Stimulated activated CD4-positive, alpha-beta T cell treated with anti-CD3 and anti-CD28 coated beads, TNF-alpha, amount 100 ng/mL, for 1 hour (primary cell): Measurements from ENCODE around the gene NXT1.
"Not testable (repeated sequence)": the region's sequence is repeated elsewhere in the genome, so short reads cannot be mapped to it uniquely, and the experiment has no call there.

Source experiments
- DNase-seq, 3 donors: peaks; one replicate each; pipeline ENCODE4 v3.0.0-alpha.2; 2020; ENCODE audit warnings: low read depth in 3 of 3, low spot score in 1 of 3

The NXT1 gene

DNA sequence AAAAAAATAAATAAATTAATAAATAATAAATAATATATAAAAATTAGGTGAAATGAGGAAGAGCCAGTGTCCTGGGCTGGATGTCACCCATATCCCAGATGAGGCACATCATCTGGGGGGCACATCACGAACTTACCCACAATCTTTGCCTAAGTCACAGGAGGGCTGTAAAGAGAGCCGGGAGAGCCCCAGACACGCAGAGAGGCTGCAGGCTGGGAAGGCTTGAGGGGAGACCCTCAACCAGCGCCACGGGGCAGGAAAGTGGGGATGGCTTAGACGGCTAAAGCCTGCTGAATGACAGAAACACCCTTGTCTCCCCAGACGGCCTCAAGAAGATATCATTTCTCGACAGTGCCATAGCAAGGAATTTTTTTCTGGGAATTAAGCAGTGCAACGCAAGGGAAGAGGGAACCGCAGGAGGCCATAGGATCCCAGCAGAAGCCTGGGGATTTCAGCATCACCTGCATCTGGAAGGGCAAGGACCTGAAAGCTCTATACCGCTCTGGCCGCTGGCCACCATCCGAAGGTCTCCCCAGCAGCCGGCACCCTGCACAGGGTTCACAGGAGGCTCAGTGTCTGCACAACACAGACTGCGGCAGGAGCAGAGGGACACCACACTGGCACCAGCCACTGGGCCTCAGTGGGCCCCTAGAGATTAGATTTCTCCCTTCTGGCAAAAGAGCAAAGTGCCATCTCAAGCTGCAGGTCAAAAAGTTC lies 22.8 kb upstream of the NXT1 start:
- no peak for DNase-seq

DNA sequence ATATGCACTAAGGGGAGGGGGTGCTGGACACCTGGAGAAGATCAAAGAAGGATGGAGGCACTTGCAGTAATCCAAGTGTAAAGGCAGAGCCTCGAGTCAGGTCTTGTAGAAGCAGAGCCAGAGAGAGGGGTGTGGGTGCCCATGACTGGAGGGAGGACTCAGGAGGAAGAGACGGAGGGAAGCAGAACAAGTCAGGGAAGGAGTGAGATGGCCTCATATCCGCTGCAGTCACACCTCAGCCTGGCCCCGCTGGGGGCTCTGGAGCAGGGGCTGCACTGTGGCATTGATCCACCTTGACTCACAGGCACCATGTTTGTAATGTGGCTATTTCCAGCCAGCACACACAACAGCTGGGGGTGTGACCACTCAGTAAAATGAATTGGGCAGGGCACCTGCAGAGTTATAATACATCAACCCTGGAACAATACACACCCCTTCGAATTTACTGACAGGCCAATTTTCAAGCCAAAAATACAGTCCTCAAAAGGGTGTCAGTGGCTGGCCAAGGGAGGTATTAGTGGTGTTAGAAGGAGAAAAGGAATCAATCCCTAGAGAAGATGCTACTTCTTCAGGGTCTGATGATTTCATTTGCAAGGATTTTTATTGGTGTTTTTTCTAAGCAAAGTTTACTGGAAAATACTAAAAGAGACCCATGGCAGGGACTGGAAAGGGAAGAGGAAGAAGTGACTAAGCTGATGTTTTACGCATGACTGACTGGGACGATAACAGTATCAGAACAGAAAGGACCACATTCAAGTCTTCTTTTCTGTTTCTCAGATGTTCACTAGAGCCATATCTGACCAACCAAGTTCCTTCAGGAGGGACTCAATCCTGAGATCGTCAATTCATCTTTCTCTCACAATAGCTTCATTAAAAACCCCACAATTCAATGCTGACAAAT lies 18.9 kb upstream of the NXT1 start:
- DNase-seq, result no peak

DNA sequence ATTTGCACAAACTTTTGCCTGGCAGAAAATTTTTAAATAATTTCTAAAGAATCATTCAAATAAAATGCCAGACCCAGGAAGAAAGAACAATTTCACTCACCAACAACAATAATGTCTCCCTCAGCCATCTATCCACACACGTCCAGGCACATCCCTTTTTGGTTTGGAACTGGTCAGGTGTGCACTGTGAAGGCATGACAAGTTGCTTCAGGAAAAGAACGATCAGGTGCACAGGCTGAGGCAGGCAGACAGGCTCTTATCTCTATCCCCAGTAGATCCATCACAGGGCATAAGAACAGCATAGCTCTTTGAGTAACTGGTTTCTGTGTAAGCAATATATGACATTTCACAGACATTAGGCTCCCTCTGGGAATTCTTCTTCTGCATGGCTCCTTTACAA lies 18.1 kb upstream of the NXT1 start:
- no peak for DNase-seq

DNA sequence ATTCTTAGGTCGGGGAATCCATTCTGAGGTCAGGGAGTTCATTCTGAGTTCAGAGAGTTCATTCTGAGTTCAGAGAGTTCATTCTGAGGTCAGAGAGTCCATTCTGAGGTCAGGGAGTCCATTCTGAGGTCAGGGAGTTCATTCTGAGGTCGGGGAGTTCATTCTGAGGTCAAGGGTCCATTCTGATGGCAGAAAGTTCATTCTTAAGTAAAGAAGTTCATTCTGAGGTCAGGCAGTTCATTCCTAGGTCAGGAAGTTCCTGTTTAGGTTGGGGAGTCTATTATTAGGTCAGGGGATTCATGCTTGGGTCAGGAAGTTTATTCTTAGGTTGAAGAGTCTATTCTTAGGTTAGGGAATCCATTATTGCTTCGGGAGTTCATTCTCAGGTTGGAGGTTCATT lies 16.5 kb upstream of the NXT1 start:
- no peak for DNase-seq

DNA sequence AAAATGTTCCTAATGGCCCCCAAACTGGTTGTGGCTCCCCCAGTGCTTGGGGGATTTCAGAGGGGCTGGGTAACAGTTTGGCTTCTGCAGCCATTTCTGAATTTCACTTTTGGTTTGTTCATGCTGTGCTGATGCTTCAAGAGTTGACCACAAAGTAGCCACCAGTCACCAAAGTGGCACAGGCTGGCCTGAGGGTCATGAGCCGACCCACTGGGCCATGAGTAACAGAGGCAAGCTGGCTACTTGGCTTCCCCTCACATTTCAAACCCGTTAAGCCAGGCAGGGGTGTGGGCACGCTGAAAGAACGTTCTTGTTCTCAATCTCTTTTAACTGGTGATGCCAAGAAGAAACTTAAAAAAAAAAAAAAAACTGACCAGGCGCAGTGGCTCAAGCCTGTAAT lies 15.1 kb upstream of the NXT1 start:
- no peak for DNase-seq

DNA sequence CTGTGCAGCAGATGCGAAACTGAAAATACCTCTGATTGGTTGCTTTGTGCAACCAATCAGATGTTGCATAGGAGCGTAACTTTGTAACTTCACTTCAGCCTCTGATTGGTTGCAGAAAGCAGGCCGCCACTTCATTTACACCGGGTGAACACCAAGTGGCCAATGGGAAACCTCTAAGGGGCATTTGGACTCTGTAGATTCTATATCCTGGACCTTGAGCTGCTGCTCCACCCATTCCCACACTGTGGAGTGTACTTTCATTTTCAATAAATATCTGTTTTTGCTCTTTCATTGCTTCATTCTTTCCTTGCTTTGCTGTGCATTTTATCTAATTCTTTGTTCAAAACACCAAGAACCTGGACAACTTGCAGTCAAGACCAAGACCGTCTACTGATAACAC lies 14.1 kb upstream of the NXT1 start:
- no peak for DNase-seq

DNA sequence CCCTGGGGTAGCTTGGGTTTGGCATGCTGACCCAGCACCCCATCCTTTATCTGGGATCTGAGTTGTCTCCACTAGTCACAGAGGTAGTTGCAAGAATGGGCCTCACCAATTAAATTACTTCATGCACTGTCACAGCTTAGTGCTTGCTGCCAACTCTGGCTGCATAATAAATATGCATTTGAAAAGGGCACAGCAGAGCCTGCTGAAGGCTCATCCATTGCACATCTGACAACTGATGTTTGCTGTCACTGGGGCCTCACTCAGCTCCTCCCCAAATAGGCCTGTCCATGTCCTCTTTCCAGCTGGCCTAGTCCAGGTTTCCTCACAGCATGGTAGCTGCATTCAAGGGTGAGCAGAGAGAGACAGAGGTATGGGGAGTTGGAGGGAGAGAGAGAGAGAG lies 13.3 kb upstream of the NXT1 start:
- DNase-seq, result no peak

DNA sequence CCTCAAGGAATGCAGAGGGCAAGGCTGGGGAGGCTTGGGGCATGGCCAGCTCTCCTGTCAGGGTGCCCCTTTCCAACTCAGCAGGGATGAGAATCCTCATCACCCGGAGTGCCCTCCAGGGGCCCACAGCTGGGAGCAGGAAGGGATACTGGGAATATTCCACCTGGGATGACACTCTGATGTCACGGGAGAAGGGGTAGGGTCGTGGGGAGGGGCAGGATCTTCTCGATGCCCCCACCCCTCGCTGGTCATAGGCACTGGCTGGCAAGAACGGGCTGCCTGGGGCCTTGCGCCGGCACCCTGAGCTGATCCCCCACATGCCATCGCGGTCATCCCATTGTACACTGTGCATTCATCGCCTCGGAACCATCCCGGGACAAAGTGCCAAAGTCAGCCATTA lies 10.6 kb upstream of the NXT1 start:
- no peak for DNase-seq

DNA sequence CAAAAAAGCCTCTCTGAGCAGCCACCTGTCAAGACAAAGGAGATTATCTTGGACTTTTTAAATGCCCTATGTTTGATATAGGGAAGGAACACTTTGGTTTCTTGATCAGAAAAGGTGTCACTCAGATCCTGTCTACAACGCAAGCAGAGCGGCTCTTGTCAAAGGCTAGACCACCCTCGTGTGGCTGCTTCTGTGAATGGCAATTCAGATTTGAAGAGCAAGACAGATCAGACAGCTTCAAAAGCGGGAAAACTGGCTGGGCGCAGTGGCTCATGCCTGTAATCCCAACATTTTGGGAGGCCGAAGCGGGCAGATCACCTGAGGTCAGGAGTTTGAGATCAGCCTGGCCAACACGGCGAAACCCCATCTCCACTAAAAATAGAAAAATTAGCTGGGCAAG lies 10.1 kb upstream of the NXT1 start:
- DNase-seq, result no peak

DNA sequence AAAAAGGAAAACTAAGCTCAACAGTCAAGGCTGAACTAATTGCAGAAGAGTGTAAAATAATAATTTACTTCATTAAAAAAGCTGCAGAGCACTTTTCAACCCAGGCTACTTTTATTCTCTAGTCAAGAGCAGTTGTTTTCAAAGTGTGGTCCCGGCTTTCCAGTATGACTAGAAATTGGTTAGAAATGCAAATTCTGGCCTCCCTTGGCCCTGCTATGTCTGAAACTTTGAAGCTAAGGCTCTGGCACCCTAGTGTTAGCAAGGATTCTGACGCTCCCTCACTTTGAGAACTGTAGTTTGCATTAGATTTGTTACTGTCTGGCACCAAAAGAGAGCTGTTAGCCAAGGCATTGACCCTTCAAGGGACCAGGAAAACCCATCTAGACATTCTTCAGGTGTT lies 9.5 kb upstream of the NXT1 start:
- DNase-seq, result no peak

DNA sequence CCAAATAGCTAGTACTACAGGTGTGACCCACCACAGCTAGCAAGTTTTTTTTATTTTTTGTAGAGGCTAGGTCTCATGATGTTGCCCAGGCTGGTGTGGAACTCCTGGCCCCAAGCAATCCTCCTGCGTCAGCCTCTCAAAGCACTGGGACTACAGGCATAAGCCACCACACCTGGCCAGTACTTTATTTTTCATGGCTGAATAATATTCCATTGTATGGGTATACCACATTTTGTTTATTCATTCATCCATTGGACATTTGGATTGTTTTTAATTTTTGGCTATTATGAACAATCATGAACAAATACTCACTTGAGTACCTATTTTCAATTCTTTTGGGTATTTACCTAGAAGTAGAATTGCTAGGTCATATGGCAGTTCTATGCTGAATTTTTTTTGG lies 7.0 kb upstream of the NXT1 start:
- no peak for DNase-seq

DNA sequence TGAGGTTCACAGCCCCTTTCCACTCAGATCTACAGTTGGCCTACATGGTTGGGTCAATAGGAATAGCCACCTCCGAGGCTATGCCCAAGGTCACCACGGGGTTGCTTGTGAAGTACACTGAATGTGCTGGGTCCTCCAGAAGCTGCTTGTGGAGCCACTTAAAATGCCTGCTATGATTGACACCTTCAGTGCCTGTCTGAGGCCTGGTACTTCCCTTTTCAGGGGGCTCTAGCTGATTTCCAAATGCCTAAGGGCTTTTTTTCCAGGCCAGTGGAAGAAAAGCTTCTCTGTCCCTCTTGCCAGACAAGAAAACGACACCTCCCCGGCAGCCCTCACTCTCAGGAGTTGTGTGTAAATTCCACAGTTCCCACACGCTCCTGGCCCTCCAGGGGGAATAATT lies 6.3 kb upstream of the NXT1 start:
- no peak for DNase-seq

DNA sequence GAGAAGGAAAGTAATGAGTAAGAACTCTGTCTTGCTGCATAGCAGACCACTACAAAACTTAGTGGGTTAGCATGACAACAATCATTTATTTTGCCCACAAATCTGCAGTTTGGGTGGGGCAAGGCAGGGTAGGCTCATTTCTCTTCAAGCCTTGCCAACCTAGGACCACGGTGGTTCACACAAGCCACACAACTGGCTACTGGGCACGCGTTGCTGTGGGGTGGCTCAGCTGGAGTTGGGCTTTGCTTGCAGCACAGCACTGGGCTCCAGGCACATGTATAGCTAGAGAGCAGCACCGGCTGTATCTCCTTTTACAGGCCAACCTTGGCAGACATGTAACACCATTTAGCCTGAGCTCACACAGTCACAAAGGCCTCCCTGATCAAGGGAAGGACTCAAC lies 4.6 kb upstream of the NXT1 start:
- DNase-seq, result no peak

DNA sequence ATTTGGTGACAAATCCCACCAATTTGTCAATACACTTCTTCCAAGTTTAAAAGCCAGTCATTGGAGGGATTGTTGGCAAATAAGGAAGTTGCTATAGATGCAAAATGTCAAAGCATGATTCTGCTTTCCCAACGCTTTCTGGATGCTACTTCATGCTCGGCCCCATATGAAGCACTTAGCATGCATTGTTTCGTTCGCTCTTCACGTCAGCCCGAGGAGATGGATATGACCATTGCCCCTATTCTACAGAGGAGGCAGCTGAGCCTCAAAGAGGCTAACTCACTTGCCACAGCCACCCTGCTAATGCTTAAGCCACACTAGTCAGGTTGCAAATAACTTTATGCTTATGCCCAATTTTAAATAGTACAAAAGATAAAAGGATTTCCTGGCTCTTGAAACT lies 2.8 kb upstream of the NXT1 start:
- DNase-seq, result no peak

DNA sequence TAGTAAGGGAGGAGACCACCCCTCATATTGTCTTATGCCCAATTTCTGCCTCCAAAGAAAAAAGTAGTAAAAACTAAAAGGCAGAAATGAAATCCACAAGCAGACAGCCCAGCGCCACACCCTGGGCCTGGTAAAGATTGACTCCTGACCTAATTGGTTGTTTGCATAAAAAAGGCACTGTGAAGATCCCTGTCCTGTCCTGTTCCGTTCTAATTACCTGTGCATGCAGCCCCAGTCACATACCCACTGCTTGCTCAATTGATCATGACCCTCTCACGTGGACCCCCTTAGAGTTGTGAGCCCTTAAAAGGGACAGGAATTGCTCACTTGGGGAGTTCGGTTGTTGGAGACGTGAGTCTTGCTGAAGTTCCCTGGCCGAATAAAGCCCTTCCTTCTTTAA lies 2.1 kb upstream of the NXT1 start:
- not testable (repeated sequence) for DNase-seq

DNA sequence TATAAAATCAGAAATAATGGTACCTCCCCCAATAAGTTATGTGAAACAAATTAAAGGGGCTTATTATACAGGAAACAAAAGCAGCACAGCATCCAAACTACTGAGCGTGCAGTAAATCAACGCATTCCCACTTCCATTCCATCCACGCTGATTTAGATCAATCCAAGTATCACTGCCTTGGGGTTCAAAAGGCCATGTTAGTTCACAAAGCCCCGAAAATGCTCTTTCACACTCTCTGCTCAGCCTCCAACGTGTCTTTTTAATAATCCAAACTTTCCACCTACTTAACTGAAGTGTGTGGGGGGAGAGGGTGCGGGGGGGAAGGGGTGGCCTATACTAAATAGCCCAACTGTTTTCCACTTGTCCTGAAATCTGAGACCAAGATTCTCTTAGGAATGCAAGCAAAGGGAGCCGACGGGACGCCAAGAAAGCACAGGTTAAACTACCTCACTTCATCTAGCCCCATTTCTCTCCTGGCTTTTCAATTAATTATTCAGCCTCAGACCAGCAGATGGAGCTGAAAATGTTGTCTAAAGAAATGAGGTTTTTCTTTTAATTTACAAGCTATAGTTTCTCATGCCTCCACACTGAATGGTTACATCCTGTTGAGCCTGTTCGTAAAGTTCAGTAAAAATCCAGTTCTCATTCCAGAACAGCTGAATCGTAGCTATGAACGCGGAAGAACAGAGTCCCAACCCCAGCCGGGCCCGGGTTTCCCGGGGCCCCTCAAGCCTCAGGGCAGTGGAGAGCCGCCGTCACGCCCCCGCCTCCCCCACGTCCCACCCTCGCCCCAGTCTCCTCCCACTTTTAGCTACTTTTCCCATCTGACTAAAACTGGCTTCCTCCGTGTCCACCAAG lies 1.0 kb upstream of the NXT1 start:
- DNase-seq, result peak; percentile 37 to 61 (median 58)

DNA sequence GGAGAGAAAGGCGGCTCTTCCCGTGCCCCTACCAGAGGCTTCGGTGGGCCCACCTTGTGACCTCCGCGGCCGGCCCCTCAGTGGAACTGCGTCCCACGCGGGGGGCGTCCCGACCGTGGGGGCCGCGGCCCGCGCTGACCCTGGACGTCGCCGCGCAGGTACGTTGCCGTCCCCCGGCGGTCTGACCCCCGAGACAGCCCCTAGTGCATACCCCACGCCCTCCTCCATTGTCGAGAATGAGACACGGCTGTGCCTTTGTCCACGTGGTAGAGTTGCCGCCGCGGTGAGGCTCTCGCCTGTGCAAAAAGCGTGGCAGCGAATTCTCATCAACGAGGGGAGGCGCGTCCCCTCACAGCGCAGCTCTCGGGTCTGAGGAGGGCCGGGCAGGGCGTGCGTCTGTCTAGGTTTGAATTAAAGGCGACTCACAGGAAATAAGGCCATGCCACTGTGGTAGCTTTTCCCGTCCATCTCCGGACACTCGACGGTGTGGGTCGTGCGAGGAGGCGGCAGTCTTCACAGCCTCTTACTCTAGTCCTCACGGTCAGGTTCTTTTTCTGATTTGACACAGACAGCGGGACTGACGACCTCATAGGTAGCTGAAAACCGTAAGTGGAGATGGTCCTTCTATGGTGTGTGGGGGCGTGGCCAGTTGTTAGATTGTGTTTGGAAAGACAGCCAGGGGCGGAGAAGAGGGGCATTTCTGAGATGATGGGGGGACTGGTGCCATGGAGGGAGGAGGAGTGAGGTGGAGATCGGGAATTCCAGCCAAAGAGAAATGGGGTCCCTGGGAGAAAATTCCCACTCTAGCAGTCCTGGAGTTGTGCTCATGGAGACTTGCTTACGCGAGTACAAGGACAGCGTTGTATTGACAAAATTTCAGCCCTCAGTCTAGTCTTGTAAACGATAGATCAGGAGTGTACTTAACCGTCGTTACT lies 580 bp downstream of the NXT1 start:
- peak; percentile 4 to 39 (median 19) for DNase-seq

DNA sequence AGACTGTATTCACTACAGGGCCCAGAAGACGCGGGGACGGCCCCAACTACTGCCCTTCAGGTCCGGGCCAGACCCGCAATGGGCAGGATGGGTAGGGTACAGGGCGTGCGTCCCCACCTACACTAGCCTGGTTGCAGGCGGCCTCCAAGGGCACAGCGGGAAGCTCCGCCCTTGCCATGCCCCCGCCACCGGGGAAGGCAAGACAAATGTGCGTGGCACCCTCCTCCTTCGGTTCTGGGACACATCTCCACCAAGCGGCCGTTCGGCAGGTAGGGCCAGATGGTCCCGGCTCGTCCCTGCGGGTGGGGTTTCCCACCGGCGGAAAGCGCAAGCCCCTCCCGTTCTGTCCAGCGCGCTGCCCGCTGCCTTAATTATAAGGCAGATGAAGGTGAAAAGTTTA lies 5.6 kb downstream of the NXT1 start:
- no peak for DNase-seq

DNA sequence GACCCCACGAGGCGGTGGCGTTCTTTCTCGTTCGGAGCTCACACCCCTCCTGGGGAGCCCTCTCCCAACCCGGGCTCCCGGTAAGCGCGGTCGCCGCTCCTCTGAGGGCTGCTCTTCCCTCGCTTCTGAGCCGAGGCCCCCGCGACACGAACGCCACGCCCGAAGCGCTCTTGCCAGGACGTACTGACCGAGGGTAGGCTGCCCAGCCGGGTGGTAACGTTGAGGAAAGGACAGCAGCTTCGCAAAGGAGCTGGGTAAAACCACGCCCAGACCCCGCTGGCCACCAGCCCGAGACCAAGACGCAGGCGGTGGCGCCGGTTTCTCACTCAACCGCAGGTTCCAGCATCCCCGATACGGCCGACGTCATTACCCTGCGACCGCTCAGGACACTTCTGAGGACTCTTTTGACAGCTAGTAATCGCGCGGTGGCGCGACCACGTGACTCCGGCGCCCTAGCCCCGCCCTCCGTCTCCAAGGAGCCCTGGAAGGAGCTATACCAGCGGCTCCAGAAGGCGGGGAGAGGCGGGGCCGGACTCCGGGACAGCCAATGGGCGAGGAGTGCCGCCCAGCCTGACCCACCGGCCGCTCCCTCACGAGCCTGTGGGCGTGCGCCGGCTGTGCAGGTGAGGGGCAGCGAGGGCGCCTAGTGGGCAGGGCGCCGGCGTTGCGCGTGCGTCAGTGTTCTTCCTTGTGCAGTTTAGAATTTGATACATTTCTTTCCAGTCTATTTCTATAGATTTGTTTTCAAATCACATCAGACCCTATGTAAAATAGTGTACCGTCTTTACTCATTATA lies 7.4 kb downstream of the NXT1 start:
- peak; percentile 98 to 99 (median 98) for DNase-seq

DNA sequence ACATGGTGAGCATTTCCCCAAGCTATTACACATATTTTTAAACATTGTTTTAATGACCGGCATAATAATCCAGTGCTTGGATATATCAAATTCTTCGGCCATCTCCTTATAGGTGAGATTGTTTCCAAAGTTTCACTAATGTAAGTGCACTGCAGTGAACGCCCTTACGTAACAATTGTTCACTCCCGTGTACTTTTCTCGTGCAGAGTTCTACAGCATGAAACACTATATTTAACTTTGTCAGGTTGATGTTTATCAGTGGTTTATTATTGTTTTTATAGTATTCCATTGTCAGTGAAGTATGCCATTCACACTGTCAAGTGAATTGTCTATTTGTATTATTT lies 7.9 kb downstream of the NXT1 start:
- no peak for DNase-seq
